A549 (cell line): ENCODE results near the gene CBFA2T2. TPM values are rescaled to one million over a fixed set of nuclear protein-coding genes. Genes with fewer than 3 reads are reported as not detected.
"Not testable (repeated sequence)": the region's sequence is repeated elsewhere in the genome, so short reads cannot be mapped to it uniquely, and the experiment has no call there.

Experiments used
- ATAC-seq, 2 experiments: fragments of 200-7000 bp in 1 of 2; fragments of >200 bp in 1 of 2; cut with Nextera tagmentation in 1 of 2; cut with Tn5 transposase in 1 of 2; 3 replicates each; pipeline versions ENCODE4 v1.8.0 to v1.9.1; 2018 to 2020; ENCODE audit warnings: mild to moderate bottlenecking in 1 of 2, moderate library complexity in 1 of 2
- CTCF ChIA-PET: fragments of 300-600 bp; sonication (Branson Sonifier 250); formaldehyde crosslinking; extraction: SDS; loops from one replicate; lab custom pipeline; 2021; ENCODE audit warnings: antibody characterized with exemption, inconsistent platforms; lab: Yijun Ruan, JAX
- POLR2A ChIA-PET: fragments of 350-600 bp; formaldehyde crosslinking; extraction: SDS; loops from one replicate; lab custom pipeline; 2021; ENCODE audit warnings: antibody characterized with exemption, inconsistent platforms; lab: Yijun Ruan, JAX
- DNase-seq, 2 experiments: peaks; one replicate each; pipeline versions ENCODE4 v3.0.0 to v3.0.0-alpha.2; 2011 to 2016; ENCODE audit warnings: low read depth in 1 of 2, low spot score in 1 of 2
- FAIRE-seq: peaks from 2 replicates; lab custom pipeline; 2011; peaks lifted over from hg19 to GRCh38; lab: Jason Lieb, UNC
- H3K27ac ChIP-seq, 2 experiments: fragments of >200 bp; sonication (Bioruptor Twin); formaldehyde crosslinking; 3 replicates each; pipeline ENCODE4 v1.5.1; 2016 to 2017
- H3K4me1 ChIP-seq: fragments of >200 bp; sonication (Bioruptor Twin); formaldehyde crosslinking; 3 replicates; pipeline ENCODE4 v1.6.1; 2016
- H3K4me2 ChIP-seq: fragments of >200 bp; sonication (Bioruptor Twin); formaldehyde crosslinking; 3 replicates; pipeline ENCODE4 v1.6.1; 2016
- H3K4me3 ChIP-seq: fragments of >200 bp; sonication (Bioruptor Twin); formaldehyde crosslinking; 3 replicates; pipeline ENCODE4 v1.5.1; 2016
- H3K9me3 ChIP-seq: fragments of >200 bp; sonication (Bioruptor Twin); formaldehyde crosslinking; 3 replicates; pipeline ENCODE4 v1.6.1; 2016
- EHF ChIP-seq: fragments of 250-450 bp; sonication (Bioruptor Pico); IDR thresholded peaks from 2 replicates; pipeline ENCODE4 v1.5.0; 2020; ENCODE audit warnings: mild to moderate bottlenecking
- EHMT2 ChIP-seq: fragments of 200-600 bp; sonication (generic); IDR thresholded peaks from 2 replicates; pipeline ENCODE4 v1.6.1; 2016; ENCODE audit warnings: antibody characterized with exemption, low read depth, mild to moderate bottlenecking, moderate library complexity
- FOSB ChIP-seq: fragments of 250-450 bp; sonication (Bioruptor Pico); IDR thresholded peaks from 2 replicates; pipeline ENCODE4 v1.5.0; 2020; ENCODE audit warnings: mild to moderate bottlenecking, moderate library complexity
- GATA3 ChIP-seq: IDR thresholded peaks from 2 replicates; pipeline ENCODE4 v1.6.1; 2012; ENCODE audit warnings: borderline replicate concordance
- HOXB13 ChIP-seq: fragments of 250-450 bp; sonication (Bioruptor Pico); IDR thresholded peaks from 2 replicates; pipeline ENCODE4 v1.5.0; 2020; ENCODE audit warnings: low read depth, mild to moderate bottlenecking, moderate library complexity
- HOXB5 ChIP-seq: fragments of 250-450 bp; sonication (Bioruptor Pico); IDR thresholded peaks from 2 replicates; pipeline ENCODE4 v1.5.0; 2020; ENCODE audit warnings: mild to moderate bottlenecking, moderate library complexity
- JUN ChIP-seq, 2 experiments: fragments of >200 bp; sonication (Bioruptor Twin); formaldehyde crosslinking; IDR thresholded peaks; 2 replicates in 1 of 2; 3 replicates in 1 of 2; pipeline ENCODE4 v1.6.1; 2016 to 2017
- MAFK ChIP-seq: fragments of 450-650 bp; IDR thresholded peaks from 2 replicates; pipeline ENCODE4 v1.6.1; 2014; ENCODE audit not compliant: partially characterized antibody
- MAZ ChIP-seq: fragments of 150-350 bp; IDR thresholded peaks from 2 replicates; pipeline ENCODE4 v1.6.1; 2014; ENCODE audit warnings: antibody characterized with exemption, low read depth, low read length, borderline replicate concordance
- NR3C1 ChIP-seq: fragments of >200 bp; sonication (Bioruptor Twin); formaldehyde crosslinking; IDR thresholded peaks from 3 replicates; pipeline ENCODE4 v1.6.1; 2017
- RCOR1 ChIP-seq: fragments of 150-350 bp; IDR thresholded peaks from 2 replicates; pipeline ENCODE4 v1.6.1; 2014; ENCODE audit warnings: antibody characterized with exemption, low read length, low read depth
- RFX5 ChIP-seq: fragments of 450-650 bp; IDR thresholded peaks from 2 replicates; pipeline ENCODE4 v1.7.1; 2014; ENCODE audit warnings: antibody characterized with exemption, mild to moderate bottlenecking, moderate library complexity
- TFCP2L1 ChIP-seq: fragments of 250-450 bp; sonication (Bioruptor Pico); IDR thresholded peaks from 2 replicates; pipeline ENCODE4 v1.5.0; 2021; ENCODE audit warnings: mild to moderate bottlenecking
- TP53 ChIP-seq: fragments of 250-450 bp; sonication (Bioruptor Pico); IDR thresholded peaks from 2 replicates; pipeline ENCODE4 v1.5.0; 2021; ENCODE audit warnings: mild to moderate bottlenecking, moderate library complexity
- ZC3H11A ChIP-seq: fragments of 450-650 bp; IDR thresholded peaks from 2 replicates; pipeline ENCODE4 v1.6.1; 2014; ENCODE audit warnings: antibody characterized with exemption, mild to moderate bottlenecking
- ZNF302 ChIP-seq: fragments of 250-450 bp; sonication (Bioruptor Pico); IDR thresholded peaks from 2 replicates; pipeline ENCODE4 v1.9.0; 2021; ENCODE audit warnings: inconsistent platforms, mild to moderate bottlenecking, moderate library complexity
- WGBS: methylation state at CpG from one replicate; pipeline ENCODE4 v1.1.6; 2017; ENCODE audit errors: missing lambda C conversion rate; 5-methylcytosine and 5-hydroxymethylcytosine counted together
- polyA plus RNA-seq, 4 experiments: library from polyadenylated mRNA; depleted of rRNA in 3 of 4; stranded (reverse); fragments of >200 nt; fragmentation: RNase III in 1 of 4; extraction: RNeasy Plus Mini Kit Qiagen cat#74134 plus additional on column Dnase treatment in 1 of 4; gene quantifications; 2 replicates in 3 of 4; 3 replicates in 1 of 4; pipeline ENCODE4 v1.2.3, GENCODE V29; 2011 to 2017
- TF ChIP-seq, protein P1 (sequence below): fragments of 250-450 bp; sonication (Bioruptor Pico); IDR thresholded peaks from 2 replicates; pipeline ENCODE4 v1.5.0; 2020; ENCODE audit warnings: low read depth, mild to moderate bottlenecking, moderate library complexity

CBFA2T2 gene
- polyA plus RNA-seq, 2 of the 4 experiments (the other 2 are of a cell fraction), result 6.8 to 9.4 TPM

DNA sequence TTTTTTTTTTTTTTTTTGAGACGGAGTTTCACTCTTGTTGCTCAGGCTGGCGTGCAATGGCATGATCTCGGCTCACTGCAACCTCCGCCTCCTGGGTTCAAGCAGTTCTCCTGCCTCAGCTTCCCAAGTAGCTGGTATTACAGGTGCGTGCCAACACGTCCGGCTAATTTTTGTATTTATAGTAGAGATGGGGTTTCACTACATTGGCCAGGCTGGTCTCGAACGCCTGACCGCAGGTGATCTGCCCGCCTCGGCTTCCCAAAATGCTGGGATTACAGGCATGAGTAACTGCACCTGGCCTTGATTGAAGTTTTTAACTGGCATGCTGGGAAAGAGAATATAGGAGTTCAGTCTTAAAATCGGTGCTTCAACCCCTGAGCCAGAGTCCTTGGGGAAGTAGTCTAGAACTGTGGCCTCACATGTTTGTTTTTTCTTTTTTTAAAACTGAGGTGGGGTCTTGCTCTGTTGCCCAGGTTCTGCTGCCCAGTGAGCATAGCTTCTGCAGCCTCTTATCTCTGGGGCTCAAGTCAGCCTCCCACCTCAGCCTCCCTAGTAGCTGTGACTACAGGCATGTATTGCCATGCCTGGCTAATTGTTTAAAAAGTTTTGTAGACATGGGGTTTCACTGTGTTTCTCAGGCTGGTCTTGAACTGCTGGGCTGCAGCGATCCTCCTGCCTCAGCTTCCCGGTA, 3.3 kb downstream of the CBFA2T2 start (continued):
- TF ChIP-seq, protein P1, sequence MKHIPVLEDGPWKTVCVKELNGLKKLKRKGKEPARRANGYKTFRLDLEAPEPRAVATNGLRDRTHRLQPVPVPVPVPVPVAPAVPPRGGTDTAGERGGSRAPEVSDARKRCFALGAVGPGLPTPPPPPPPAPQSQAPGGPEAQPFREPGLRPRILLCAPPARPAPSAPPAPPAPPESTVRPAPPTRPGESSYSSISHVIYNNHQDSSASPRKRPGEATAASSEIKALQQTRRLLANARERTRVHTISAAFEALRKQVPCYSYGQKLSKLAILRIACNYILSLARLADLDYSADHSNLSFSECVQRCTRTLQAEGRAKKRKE (CRISPR knock-in tag), result no peak
- TF ChIP-seq ZC3H11A, result no peak
- no peak for TF ChIP-seq HOXB13 (CRISPR knock-in tag)
- no peak for TF ChIP-seq RFX5
- no peak for TF ChIP-seq MAZ

DNA sequence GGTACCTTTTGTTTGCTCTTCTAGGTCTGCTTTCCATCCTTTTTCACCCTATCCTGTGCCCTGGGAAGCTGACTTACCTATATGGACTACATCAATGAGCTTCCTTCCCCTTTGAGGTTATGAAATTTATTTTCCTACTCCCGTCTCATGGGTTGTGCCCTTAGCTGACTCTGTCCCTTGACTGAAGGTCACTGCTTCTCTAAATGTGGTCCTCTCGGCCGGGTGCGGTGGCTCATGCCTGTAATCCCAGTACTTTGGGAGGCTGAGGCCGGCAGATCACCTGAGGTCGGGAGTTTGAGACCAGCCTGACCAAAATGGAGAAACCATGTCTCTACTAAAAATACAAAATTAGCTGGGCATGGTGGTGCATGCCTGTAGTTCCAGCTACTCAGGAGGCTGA, 6.9 kb downstream of the CBFA2T2 start:
- ATAC-seq, H3K9me3 ChIP-seq, H3K27ac ChIP-seq, H3K4me3 ChIP-seq, H3K4me2 ChIP-seq, POLR2A ChIA-PET, FAIRE-seq, H3K4me1 ChIP-seq, DNase-seq: not testable (repeated sequence)
- CTCF ChIA-PET, result interaction anchor here (1.0 to 1.3 kb wide), 3 partner anchors 11 to 161 kb away, joined by 3 to 4 read pairs (median 3); no protein-coding TSS in a partner anchor
- WGBS, result 94% methylated on average over 6 of the region's 6 CpGs

DNA sequence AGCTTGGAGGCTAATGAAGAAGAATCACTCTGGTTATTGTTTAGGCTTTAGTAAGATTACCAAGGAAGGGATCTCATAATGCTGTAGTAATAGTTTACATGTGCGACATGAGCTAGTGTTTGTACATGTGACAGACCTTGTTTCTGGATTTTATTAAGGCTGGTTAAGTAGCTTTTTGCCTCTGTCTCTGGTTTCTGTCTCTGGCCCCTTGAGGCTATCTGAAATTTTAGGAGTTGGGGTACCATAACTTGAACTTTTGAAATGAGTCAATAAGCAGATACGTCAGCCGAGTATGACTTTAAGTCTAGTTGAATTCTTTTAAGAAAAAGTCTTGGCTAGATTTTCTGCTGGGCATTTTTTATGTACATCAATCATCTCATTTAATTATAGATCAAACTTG, 9.5 kb downstream of the CBFA2T2 start:
- ATAC-seq, result no peak
- ChIA-PET POLR2A (no interaction called here), CTCF (interaction anchor here (2.2 kb wide), 1 partner anchor 9 kb away, joined by 9 read pairs; no protein-coding TSS in a partner anchor)
- TF ChIP-seq GATA3 (no peak), FOSB (CRISPR knock-in tag) (no peak)
- no peaks in the 10 kb centered on the region for H3K4me1 ChIP-seq
- H3K4me3 ChIP-seq, result no peak overlapping the region
- FAIRE-seq, result no peak
- DNase-seq, result no peak
- H3K4me2 ChIP-seq, result no peak overlapping the region
- no peak overlapping the region for H3K27ac ChIP-seq
- 97% methylated on average over 3 of the region's 3 CpGs for WGBS
- H3K9me3 ChIP-seq, result no peaks in the 10 kb centered on the region

DNA sequence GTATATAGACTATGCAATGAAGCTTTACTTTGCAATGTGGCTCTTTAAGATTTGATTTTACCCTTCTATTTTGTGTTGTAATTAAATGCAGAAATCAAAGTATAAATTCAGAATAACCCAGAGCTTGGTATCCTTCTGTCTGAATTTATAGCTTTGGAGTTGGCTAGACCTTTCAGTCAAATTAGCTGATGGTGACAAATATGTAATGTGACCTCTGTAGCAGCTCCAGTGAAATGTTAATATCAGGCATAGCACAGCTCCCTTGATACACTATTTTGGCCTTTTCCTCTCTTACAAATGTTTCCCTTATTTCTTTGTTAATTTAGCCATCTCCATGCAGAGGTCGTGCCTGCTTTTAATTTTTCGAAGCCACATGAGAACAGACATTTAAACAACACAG, 11.1 kb downstream of the CBFA2T2 start:
- Histone ChIP-seq H3K4me2 (no peak overlapping the region), H3K27ac (no peak overlapping the region), H3K4me1 (no peaks in the 10 kb centered on the region), H3K4me3 (no peak overlapping the region), H3K9me3 (no peaks in the 10 kb centered on the region)
- 96% methylated on average over 2 of the region's 2 CpGs for WGBS
- ChIA-PET POLR2A (interaction anchor here (1.7 kb wide), 1 partner anchor 11 kb away, joined by 7 read pairs; the partner anchor contains the start of gene CBFA2T2), CTCF (interaction anchor here (0.6 to 1.8 kb wide), 5 partner anchors 21 to 125 kb away, joined by 3 to 4 read pairs (median 3); no protein-coding TSS in a partner anchor)
- TF ChIP-seq MAFK (peak; percentile 42), RFX5 (no peak)
- ATAC-seq (no peak), DNase-seq (no peak), FAIRE-seq (no peak)

DNA sequence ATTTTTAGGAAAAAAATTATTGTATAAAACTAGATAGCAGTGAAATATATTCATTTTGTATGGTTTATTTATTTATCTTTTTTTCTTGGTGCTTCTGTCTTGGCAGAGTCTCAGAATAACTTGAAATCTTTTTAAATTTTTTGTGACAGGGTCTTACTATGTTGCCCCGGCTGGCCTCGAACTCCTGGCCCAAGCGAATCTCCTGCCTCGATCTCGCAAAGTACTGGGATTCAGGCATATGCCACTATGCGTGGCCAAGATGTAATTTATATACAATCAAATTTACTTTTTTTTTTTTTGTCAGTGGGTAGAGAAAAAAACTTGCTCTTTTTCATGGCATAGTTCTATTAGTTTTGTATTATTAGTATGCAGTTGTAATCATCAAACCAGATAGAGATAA, 13.7 kb downstream of the CBFA2T2 start:
- TF ChIP-seq TFCP2L1 (CRISPR knock-in tag) (no peak), MAFK (no peak), EHF (no peak), RCOR1 (no peak), EHMT2 (no peak), RFX5 (no peak), HOXB5 (no peak), NR3C1 (no peak), GATA3 (no peak), HOXB13 (CRISPR knock-in tag) (no peak), JUN (IDR thresholded peaks at IDR 0.05) (no peak), ZNF302 (CRISPR knock-in tag) (no peak), TP53 (CRISPR knock-in tag) (no peak)
- ChIA-PET CTCF (interaction anchor here (0.7 kb wide), 1 partner anchor 682 kb away, joined by 3 read pairs; no protein-coding TSS in a partner anchor), POLR2A (interaction anchor here (1.4 kb wide), 1 partner anchor 14 kb away, joined by 4 read pairs; the partner anchor contains the start of gene CBFA2T2)
- Histone ChIP-seq H3K4me2 (no peak overlapping the region), H3K27ac (no peak overlapping the region), H3K9me3 (no peaks in the 10 kb centered on the region), H3K4me1 (no peaks in the 10 kb centered on the region), H3K4me3 (no peak overlapping the region)
- ATAC-seq (no peak), FAIRE-seq (no peak), DNase-seq (no peak)
- 94% methylated on average over 6 of the region's 6 CpGs for WGBS
